GM12878 (cell line): ENCODE data around the gene GEMIN7. TPM values are rescaled to one million over a fixed set of nuclear protein-coding genes. Genes with fewer than 3 reads are reported as not detected.

Experiments used
- CBX3 ChIP-seq: fragments of 200-600 bp; sonication (generic); IDR thresholded peaks from 2 replicates; pipeline ENCODE4 v1.6.1; 2016; ENCODE audit warnings: low read depth, borderline replicate concordance
- CREM ChIP-seq: IDR thresholded peaks from 2 replicates; pipeline ENCODE4 v1.6.1; 2014; ENCODE audit warnings: antibody characterized with exemption, low read depth
- FOXK2 ChIP-seq: fragments of 450-650 bp; IDR thresholded peaks from 2 replicates; pipeline ENCODE4 v1.6.1; 2017; ENCODE audit warnings: mild to moderate bottlenecking, moderate library complexity
- HDGF ChIP-seq: fragments of 450-650 bp; IDR thresholded peaks from 2 replicates; pipeline ENCODE4 v1.6.1; 2016; ENCODE audit warnings: antibody characterized with exemption
- JUND ChIP-seq: IDR thresholded peaks from 2 replicates; pipeline ENCODE4 v1.6.1; 2012; ENCODE audit warnings: low read depth, mild to moderate bottlenecking, low read length, improper control_type of control experiment, moderate library complexity
- MYC ChIP-seq: IDR thresholded peaks from 2 replicates; pipeline ENCODE4 v1.6.1; 2011; ENCODE audit warnings: mild to moderate bottlenecking, low read length, moderate library complexity, inconsistent platforms; ENCODE audit not compliant: insufficient read depth, insufficient replicate concordance, insufficient read length, severe bottlenecking
- NRF1 ChIP-seq: conservative IDR thresholded peaks from 2 replicates; pipeline ENCODE4 v1.6.1; 2011; ENCODE audit warnings: mild to moderate bottlenecking, low read depth, low read length, improper control_type of control experiment
- RAD51 ChIP-seq: fragments of 450-650 bp; IDR thresholded peaks from 2 replicates; pipeline ENCODE4 v1.6.1; 2016; ENCODE audit warnings: moderate library complexity, mild to moderate bottlenecking, inconsistent platforms
- RUNX3 ChIP-seq: IDR thresholded peaks from 2 replicates; pipeline ENCODE4 v1.6.1; 2012; ENCODE audit warnings: low read length, inconsistent platforms
- SMAD5 ChIP-seq: IDR thresholded peaks from 2 replicates; pipeline ENCODE4 v1.6.1; 2016; ENCODE audit warnings: antibody characterized with exemption, low read depth
- SRF ChIP-seq, 2 experiments: IDR thresholded peaks; 2 replicates each; pipeline ENCODE4 v1.6.1; 2011; ENCODE audit warnings: low read depth in 2 of 2, low read length in 2 of 2, mild to moderate bottlenecking in 1 of 2, moderate library complexity in 1 of 2
- ZNF207 ChIP-seq: fragments of 450-650 bp; IDR thresholded peaks from 2 replicates; pipeline ENCODE4 v1.6.1; 2014; ENCODE audit warnings: antibody characterized with exemption, mild to moderate bottlenecking, borderline replicate concordance
- polyA plus RNA-seq, 11 experiments: library from polyadenylated mRNA; depleted of rRNA in 4 of 11; unstranded in 6 of 11; stranded (reverse) in 5 of 11; fragments of >200 nt; fragmentation: Nextera tagmentation in 4 of 11; fragmentation: Illumina TruSeq in 1 of 11; extraction: Ambion mirVana in 4 of 11; extraction: Trizol in 1 of 11; gene quantifications; 1 replicate in 1 of 11; 2 replicates in 10 of 11; pipeline versions ENCODE4 v1.2.1 to v1.2.3, GENCODE V29; 2011 to 2016; ENCODE audit warnings: inconsistent platforms in 2 of 11, missing spikeins in 2 of 11, low read depth in 1 of 11
- total RNA-seq, 4 experiments: library from RNA; depleted of rRNA in 3 of 4; stranded (reverse); fragments of >200 nt in 3 of 4; fragmentation: Illumina TruSeq in 1 of 4; extraction: Trizol in 1 of 4; gene quantifications; 2 replicates each; pipeline versions ENCODE4 v1.2.1 to v1.2.3, GENCODE V29; 2013 to 2021
- TF ChIP-seq, protein P1 (sequence below): fragments of 150-350 bp; IDR thresholded peaks from 2 replicates; pipeline ENCODE4 v1.6.1; 2014; ENCODE audit warnings: mild to moderate bottlenecking, low read depth, low read length
- TF ChIP-seq, protein P2 (sequence below): fragments of 450-650 bp; formaldehyde crosslinking; IDR thresholded peaks from 2 replicates; pipeline ENCODE4 v1.5.0; 2022; ENCODE audit warnings: mild to moderate bottlenecking, missing genetic modification characterization
- TF ChIP-seq, protein P3 (sequence below): fragments of 450-650 bp; IDR thresholded peaks from 2 replicates; pipeline ENCODE4 v1.6.1; 2014; ENCODE audit warnings: mild to moderate bottlenecking

GEMIN7 gene
- total and polyA plus RNA-seq, 10 of the 15 experiments (the other 5 are each of a cell fraction or from before 2014, with no cell fraction given), result 21.1 to 76.7 (median 44.9) TPM

DNA sequence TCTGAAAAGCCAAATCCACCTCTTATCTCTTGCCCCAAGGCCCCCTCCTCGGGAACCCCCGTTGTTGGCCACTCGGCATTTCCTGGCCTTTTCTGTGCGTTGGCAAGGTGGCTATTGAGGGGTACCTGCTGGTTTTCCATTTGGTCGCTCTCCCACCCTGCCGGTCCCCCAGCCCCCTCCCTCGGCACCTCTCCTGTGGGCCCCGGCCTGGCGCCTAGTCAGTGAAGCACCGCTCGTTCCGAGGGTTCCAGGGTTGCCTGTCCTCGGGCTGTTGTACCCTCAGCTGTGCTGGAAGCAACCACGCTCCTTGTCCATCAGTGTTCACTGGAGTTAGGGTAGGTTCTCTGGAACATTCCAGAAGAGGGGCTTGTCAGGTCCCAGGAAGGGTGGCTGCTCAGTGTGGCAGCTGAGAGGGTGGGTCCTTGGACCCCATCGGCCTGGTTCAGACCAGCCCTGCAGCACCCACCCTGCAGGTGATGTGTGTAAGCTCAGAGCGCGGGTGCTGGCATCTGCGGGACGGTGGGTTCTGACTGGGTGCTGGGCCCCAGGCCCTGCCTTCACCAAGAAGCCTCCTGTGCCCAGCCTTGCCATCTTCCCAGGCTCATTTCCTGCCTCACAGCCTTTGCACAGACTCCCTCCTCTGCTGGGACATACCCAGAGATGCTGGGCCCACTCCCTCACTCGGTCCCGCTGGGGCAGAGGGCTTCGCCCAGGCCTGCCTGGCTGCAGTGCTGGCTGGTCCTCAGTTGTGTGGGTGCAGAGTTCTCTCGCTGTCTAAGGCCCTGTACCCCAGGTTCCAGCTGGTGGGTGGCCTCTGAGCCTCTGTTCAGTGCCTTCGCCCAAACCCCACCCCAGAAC lies 60.5 kb downstream of the GEMIN7 start (continued):
- TF ChIP-seq ZNF207, result no peak
- no peak for TF ChIP-seq CREM
- TF ChIP-seq RUNX3, result no peak
- no peak for TF ChIP-seq MYC
- TF ChIP-seq FOXK2, result no peak
- no peak for TF ChIP-seq JUND
- TF ChIP-seq, protein P1, sequence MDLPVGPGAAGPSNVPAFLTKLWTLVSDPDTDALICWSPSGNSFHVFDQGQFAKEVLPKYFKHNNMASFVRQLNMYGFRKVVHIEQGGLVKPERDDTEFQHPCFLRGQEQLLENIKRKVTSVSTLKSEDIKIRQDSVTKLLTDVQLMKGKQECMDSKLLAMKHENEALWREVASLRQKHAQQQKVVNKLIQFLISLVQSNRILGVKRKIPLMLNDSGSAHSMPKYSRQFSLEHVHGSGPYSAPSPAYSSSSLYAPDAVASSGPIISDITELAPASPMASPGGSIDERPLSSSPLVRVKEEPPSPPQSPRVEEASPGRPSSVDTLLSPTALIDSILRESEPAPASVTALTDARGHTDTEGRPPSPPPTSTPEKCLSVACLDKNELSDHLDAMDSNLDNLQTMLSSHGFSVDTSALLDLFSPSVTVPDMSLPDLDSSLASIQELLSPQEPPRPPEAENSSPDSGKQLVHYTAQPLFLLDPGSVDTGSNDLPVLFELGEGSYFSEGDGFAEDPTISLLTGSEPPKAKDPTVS, result no peak
- no peak for TF ChIP-seq CBX3
- no peak for TF ChIP-seq NRF1
- TF ChIP-seq RAD51, result no peak
- TF ChIP-seq, protein P2, sequence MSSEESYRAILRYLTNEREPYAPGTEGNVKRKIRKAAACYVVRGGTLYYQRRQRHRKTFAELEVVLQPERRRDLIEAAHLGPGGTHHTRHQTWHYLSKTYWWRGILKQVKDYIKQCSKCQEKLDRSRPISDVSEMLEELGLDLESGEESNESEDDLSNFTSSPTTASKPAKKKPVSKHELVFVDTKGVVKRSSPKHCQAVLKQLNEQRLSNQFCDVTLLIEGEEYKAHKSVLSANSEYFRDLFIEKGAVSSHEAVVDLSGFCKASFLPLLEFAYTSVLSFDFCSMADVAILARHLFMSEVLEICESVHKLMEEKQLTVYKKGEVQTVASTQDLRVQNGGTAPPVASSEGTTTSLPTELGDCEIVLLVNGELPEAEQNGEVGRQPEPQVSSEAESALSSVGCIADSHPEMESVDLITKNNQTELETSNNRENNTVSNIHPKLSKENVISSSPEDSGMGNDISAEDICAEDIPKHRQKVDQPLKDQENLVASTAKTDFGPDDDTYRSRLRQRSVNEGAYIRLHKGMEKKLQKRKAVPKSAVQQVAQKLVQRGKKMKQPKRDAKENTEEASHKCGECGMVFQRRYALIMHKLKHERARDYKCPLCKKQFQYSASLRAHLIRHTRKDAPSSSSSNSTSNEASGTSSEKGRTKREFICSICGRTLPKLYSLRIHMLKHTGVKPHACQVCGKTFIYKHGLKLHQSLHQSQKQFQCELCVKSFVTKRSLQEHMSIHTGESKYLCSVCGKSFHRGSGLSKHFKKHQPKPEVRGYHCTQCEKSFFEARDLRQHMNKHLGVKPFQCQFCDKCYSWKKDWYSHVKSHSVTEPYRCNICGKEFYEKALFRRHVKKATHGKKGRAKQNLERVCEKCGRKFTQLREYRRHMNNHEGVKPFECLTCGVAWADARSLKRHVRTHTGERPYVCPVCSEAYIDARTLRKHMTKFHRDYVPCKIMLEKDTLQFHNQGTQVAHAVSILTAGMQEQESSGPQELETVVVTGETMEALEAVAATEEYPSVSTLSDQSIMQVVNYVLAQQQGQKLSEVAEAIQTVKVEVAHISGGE (CRISPR knock-in tag), result no peak
- no peak for TF ChIP-seq SRF (IDR thresholded peaks at IDR 0.05; ENCODE audit: low read depth in 2 of 2, low read length in 2 of 2)
- no peak for TF ChIP-seq SMAD5
- TF ChIP-seq, protein P3, sequence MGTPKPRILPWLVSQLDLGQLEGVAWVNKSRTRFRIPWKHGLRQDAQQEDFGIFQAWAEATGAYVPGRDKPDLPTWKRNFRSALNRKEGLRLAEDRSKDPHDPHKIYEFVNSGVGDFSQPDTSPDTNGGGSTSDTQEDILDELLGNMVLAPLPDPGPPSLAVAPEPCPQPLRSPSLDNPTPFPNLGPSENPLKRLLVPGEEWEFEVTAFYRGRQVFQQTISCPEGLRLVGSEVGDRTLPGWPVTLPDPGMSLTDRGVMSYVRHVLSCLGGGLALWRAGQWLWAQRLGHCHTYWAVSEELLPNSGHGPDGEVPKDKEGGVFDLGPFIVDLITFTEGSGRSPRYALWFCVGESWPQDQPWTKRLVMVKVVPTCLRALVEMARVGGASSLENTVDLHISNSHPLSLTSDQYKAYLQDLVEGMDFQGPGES, result no peak
- TF ChIP-seq HDGF, result no peak
